Stimulated activated CD4-positive, alpha-beta T cell treated with anti-CD3 and anti-CD28 coated beads, Interleukin-1b, Interleukin-23, amount 100 ng/mL, for 24 hours (primary cell): Measurements from ENCODE around the gene SPAG6.

Experiments used
- DNase-seq, 4 experiments: peaks; one replicate each; pipeline ENCODE4 v3.0.0-alpha.2; 2020; ENCODE audit warnings: low read depth in 4 of 4, low spot score in 1 of 4

SPAG6 gene

GRCh38 chr10:22429981-22430421 is 84.7 kb downstream of the SPAG6 start:
- no peak for DNase-seq

GRCh38 chr10:22433875-22434274 is 88.6 kb downstream of the SPAG6 start:
- DNase-seq: no peak

GRCh38 chr10:22434521-22434920 is 89.2 kb downstream of the SPAG6 start:
- DNase-seq: no peak

GRCh38 chr10:22435650-22436049 is 90.4 kb downstream of the SPAG6 start:
- no peak for DNase-seq

GRCh38 chr10:22436526-22436892 is 91.2 kb downstream of the SPAG6 start:
- DNase-seq: peak in 3 of 4 experiments; percentile 7 to 23 (median 7)

DNA sequence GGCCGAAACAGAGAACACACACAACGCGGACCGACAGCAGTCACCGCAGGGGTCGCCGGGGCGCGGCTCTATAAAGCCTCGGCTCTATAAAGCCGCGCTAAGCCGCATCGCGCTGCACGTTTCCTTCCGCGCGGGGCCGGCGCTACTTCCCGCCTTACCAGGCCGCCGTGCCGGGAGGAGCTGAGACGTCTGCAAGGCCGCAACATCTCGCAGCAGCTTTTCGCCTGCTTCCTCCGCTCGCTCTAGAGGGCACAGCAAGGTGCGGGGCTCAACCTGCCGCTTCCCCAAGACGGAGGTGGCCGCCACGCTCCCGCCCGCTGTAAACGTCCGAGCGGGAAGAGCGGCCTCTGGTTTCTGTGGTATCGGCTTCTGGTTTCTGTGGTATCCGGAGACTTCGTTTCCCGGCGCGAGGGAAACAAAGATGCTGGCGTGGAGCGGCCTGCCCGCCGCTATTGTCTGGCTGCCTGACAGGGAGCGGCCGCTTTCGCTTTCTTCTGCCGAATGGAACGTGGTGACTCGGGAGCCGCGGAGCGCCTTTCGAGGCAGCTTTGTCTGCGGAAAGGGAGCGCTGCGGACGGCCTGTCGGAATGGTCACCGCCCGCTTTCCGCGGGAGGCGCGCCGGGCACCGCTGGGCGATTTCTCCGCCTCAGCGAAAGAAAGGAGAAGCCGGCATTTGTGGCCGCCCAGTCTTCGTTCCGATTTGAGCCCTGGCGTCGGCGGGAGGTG is 91.8 kb downstream of the SPAG6 start:
- peak; percentile 54 to 75 (median 68) for DNase-seq

GRCh38 chr10:22437620-22438588 is 92.6 kb downstream of the SPAG6 start:
- DNase-seq: peak in 1 of 4 experiments; percentile 26

DNA sequence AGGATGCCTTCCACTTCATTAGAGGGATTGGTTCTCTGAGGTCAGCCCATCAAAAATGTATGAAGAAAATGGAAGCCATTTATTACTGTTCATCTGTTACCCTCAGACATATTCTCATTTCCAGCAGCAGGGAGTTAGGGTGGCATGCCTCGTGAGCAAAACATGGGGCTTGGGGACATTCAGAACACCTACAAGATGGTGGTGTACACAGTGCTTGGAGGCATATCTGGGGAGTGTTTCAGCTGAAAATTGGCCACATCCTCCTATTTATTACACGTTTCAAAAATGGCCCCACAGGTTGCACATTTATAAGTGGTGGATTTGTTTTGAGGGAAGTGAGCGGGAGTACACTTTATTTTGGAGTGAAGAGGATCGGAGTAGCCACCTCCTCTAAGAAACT is 93.4 kb downstream of the SPAG6 start:
- no peak for DNase-seq

GRCh38 chr10:22442063-22442462 is 96.8 kb downstream of the SPAG6 start:
- DNase-seq: no peak

DNA sequence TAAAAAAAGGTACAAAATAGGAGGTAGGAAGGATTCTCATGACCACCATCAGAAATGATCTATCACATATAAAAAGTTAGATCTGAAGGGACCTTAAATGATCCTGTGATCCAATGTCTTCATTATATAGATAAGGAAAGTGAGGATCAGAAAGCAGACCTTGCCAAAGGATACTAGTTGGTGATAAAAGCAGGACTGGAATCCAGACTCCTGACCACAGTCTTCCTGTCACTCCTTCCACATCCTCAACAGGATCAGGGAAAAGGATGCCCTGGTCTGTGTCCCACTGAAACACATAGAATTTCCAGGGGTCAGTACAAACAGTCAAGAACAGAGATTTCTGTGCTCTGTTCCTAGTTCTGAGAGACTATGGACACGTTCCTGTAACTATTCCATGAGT is 97.2 kb downstream of the SPAG6 start:
- no peak for DNase-seq

DNA sequence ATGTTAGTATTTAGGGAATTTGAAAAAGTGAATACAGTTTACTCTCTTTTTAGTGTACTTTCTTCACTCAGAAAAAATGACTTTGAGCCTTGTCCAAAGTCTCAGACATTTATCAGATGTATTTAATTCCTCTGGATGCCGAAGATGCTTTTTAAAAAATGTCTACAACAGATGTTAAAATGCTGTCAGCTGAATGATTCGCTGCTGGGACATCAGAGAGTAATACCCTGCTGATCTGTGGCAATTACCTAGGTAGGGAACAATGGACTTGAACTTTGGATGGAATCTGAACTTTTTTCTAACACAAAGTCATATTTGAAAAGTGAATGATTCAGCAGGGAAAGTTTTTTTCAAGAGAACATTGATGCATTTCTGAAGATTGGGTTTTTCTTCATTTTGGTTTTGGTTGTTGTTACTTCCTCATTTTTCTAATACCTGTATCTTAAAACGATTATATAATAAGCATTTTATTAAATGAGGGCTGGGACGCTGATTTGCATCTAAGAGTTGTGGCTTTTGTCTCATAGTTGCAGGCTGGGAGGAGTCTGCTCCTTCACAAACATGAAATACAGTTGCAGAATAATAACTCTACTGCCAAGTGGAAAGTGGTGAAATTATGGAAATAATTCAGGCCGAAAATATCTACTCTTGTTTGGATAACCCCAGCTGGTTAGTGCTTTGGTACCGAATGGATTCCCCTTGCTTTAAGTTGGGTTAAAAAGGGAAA is 98.0 kb downstream of the SPAG6 start:
- no peak for DNase-seq

- DNase-seq: no peak
Measured at GRCh38 chr10:22444219-22444788, 99.0 kb downstream of the SPAG6 start.

DNA sequence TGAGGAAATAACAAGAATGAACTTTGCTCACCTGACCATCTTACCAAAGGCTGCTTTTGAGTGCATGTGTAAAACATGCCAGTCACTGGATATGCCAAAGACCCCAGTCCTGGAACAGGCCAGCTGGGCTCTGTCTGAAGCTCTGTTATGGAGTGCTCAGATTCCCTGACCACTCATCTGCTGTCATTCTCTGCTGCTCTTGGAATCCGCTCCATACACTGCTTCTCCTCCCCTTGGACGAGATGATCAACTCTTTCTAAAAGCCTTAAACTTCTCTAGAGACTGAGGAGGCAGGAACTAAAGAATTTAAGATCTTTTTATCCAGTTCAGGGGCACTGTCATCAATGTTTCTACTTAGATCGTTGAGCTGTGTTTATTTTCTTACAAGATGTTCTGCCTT is 100.2 kb downstream of the SPAG6 start:
- DNase-seq: no peak

DNA sequence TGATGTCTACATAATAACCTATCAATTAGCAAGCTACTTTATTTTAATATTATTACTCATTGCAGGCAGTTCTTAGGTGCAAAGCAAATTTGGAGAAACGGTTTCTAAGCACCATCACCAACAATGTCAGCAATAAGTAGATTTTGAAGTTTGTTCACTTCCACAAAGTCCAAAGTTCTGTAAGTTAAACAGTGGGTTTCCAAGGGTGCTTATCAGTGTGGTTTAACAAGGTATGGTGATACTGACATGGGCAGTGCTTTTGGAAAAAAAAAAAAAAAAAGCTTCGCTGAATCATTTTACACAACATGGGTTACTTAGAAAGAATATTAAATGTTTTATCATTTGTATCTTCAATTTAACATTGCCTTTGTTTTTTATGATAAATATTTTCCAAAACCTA is 101.8 kb downstream of the SPAG6 start:
- no peak for DNase-seq

- no peak for DNase-seq
Measured at GRCh38 chr10:22451346-22451745, 106.0 kb downstream of the SPAG6 start.

DNA sequence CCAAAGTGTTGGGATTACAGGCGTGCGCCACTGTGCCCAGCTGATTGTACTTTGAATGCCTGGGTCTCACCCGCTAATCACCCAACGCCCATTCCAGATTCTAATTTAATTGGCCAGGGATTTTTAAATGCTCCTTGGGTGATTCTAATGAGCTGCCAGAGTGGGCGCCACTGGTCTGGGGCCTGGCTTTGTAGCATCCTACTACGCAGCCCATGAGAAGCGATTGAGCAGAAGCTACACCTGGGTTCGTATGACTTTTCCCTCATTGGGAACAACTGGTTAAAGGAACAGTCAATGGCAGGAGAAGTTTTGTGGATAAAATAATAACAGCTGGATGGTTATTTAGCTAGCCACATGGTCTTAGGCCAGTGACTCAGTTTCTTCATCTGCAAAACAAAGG is 108.0 kb downstream of the SPAG6 start:
- no peak for DNase-seq

DNA sequence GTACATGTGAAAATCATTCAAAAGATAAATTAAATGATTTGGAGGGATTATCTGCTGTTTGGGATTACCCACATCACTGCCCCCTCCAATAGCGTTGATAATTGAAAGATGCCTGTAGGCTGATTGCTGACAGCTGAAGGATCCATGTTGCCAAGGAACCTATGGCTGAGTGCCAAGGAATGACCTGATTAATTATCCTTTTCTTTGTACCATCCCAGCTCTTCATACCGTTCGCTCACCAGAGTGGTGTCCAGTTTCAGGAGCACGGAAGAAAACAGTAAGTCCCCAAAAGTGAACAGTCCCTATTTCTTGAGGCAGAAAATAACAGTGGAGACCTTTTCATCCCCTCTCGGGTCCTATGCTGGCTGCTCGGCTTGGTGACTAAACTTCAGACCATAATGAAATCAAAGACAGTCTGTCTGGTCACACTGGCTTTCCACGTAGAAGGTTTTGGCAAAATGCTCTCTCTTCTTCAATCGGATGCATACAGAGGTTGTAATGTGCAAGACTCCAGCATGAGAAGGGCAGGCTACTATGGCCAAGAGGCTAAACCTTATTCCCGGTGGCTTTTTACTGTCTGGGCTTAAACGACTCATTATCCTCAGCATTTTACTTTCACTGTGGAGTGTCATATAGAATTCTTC is 108.8 kb downstream of the SPAG6 start:
- DNase-seq: no peak

DNA sequence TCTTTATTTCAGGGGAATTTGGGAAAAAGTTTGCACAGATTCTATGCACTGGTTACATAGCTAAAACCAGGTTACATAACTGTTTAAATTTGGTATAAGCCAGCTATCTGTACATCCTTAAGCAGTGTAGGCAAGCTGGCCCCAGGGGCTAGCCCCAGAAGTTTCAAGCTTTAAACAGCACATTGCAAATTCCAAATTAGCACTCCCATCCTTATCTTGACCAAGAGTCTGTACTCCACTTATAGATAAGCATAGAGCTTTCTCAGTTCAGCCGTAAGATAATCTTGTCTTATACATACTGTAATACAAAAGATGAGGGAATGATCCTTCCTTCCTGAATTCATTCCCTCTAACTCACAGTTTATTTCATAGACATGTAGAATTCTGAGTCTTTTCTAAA is 109.3 kb downstream of the SPAG6 start:
- DNase-seq: no peak

- DNase-seq: no peak
Measured at GRCh38 chr10:22455068-22455857, 110.0 kb downstream of the SPAG6 start.

DNA sequence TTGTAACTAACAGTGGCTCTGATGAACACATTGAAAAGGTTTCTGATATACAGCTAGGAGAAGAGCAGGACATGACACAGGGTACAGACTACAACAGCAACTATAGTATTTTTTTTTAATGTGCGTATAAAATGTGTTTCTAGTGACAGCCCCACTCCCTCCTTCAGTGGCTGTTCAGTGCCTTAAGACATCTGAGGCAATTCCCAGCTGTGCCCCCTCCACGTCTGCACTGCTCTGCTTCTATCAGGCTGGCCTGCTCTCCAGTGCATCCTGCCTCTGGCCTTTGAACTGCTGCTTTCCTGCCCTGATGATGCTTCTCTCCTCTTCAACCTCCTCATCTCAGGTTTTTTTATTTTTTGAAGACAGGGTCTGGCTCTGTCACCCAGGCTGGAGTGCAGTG is 111.2 kb downstream of the SPAG6 start:
- DNase-seq: no peak
